K562 (cell line): ENCODE data around the gene PACSIN2. TPM values are rescaled to one million over a fixed set of nuclear protein-coding genes. Genes with fewer than 3 reads are reported as not detected.

Experiments used
- CEBPB ChIP-seq: fragments of 450-650 bp; IDR thresholded peaks from 2 replicates; pipeline ENCODE4 v1.6.1; 2016; ENCODE audit warnings: missing genetic modification characterization, missing compliant biosample characterization
- CHD4 ChIP-seq: fragments of 200-600 bp; sonication (generic); IDR thresholded peaks from 3 replicates; pipeline ENCODE4 v1.6.1; 2012; ENCODE audit warnings: low read depth, mild to moderate bottlenecking, mixed read lengths, low read length, inconsistent platforms; ENCODE audit not compliant: insufficient read depth, insufficient replicate concordance, poor library complexity, severe bottlenecking
- CSDE1 ChIP-seq, 2 experiments: fragments of 450-650 bp; IDR thresholded peaks; 2 replicates each; pipeline ENCODE4 v1.6.1; 2016; ENCODE audit warnings: mild to moderate bottlenecking in 1 of 2
- MEF2D ChIP-seq: conservative IDR thresholded peaks from 2 replicates; pipeline ENCODE4 v1.6.1; 2016; ENCODE audit warnings: low read depth, missing genetic modification characterization, missing compliant biosample characterization
- MLLT1 ChIP-seq, 2 experiments: fragments of 450-650 bp; IDR thresholded peaks; 2 replicates each; pipeline ENCODE4 v1.6.1; 2016
- NELFE ChIP-seq: IDR thresholded peaks from 2 replicates; pipeline ENCODE4 v1.6.1; 2011; ENCODE audit warnings: mild to moderate bottlenecking; ENCODE audit not compliant: insufficient read depth, insufficient read length
- POLR2AphosphoS2 ChIP-seq: IDR thresholded peaks from 2 replicates; pipeline ENCODE4 v1.6.1; 2012; ENCODE audit warnings: low read length, improper control_type of control experiment
- RCOR1 ChIP-seq, 2 experiments: IDR thresholded peaks; 2 replicates each; pipeline ENCODE4 v1.6.1; 2012; ENCODE audit warnings: low read depth in 2 of 2, low read length in 2 of 2, borderline replicate concordance in 1 of 2, improper control_type of control experiment in 1 of 2
- TBP ChIP-seq: optimal IDR thresholded peaks from 2 replicates; pipeline ENCODE3; 2011; ENCODE audit warnings: low read depth, low read length, improper control_type of control experiment
- ZBTB34 ChIP-seq: fragments of 250-450 bp; sonication (Bioruptor Pico); IDR thresholded peaks from 2 replicates; pipeline ENCODE4 v1.8.0; 2021; ENCODE audit warnings: mild to moderate bottlenecking, moderate library complexity
- ZBTB8A ChIP-seq: fragments of 450-650 bp; IDR thresholded peaks from 2 replicates; pipeline ENCODE4 v1.6.1; 2018; ENCODE audit warnings: mild to moderate bottlenecking, moderate library complexity; ENCODE audit not compliant: partially characterized antibody
- ZFP91 ChIP-seq: sonication (generic); formaldehyde crosslinking; IDR thresholded peaks from 2 replicates; pipeline ENCODE4 v1.8.0; 2022; ENCODE audit warnings: mild to moderate bottlenecking, missing genetic modification reagents
- ZNF143 ChIP-seq: sonication (generic); formaldehyde crosslinking; IDR thresholded peaks from 2 replicates; pipeline ENCODE4 v1.9.0; 2022; ENCODE audit warnings: mild to moderate bottlenecking, missing genetic modification reagents
- ZNF24 ChIP-seq: fragments of 450-650 bp; IDR thresholded peaks from 2 replicates; pipeline ENCODE4 v1.6.1; 2016
- ZNF274 ChIP-seq: IDR thresholded peaks from 2 replicates; pipeline ENCODE4 v1.6.1; 2011; ENCODE audit warnings: low read depth, mild to moderate bottlenecking, low read length, moderate library complexity, borderline replicate concordance
- ZNF507 ChIP-seq: conservative IDR thresholded peaks from 2 replicates; pipeline ENCODE4 v1.6.1; 2017; ENCODE audit warnings: missing genetic modification characterization, missing compliant biosample characterization
- ZNF830 ChIP-seq: fragments of 250-450 bp; sonication (Bioruptor Pico); IDR thresholded peaks from 2 replicates; pipeline ENCODE4 v1.5.0; 2021; ENCODE audit warnings: mild to moderate bottlenecking
- polyA plus RNA-seq, 8 experiments: library from polyadenylated mRNA; depleted of rRNA in 4 of 8; stranded (reverse) in 5 of 8; unstranded in 3 of 8; fragments of >200 nt; fragmentation: Nextera tagmentation in 2 of 8; fragmentation: Illumina TruSeq in 1 of 8; extraction: Ambion mirVana in 2 of 8; extraction: Trizol in 1 of 8; gene quantifications; 2 replicates each; pipeline versions ENCODE4 v1.2.1 to v1.2.3, GENCODE V29; 2011 to 2014; ENCODE audit warnings: inconsistent platforms in 1 of 8, missing spikeins in 1 of 8
- total RNA-seq, 7 experiments: library from RNA; depleted of rRNA in 6 of 7; stranded (reverse); fragments of >200 nt in 6 of 7; fragmentation: Illumina TruSeq in 2 of 7; extraction: Trizol in 2 of 7; gene quantifications; 2 replicates each; pipeline versions ENCODE4 v1.2.1 to v1.2.3, GENCODE V29; 2011 to 2021; ENCODE audit warnings: low replicate concordance in 1 of 7
- TF ChIP-seq, protein P1 (sequence below): fragments of 150-350 bp; IDR thresholded peaks from 2 replicates; pipeline ENCODE4 v1.6.1; 2014; ENCODE audit warnings: low read depth, mild to moderate bottlenecking, low read length, borderline replicate concordance
- TF ChIP-seq, protein P2 (sequence below): sonication (generic); formaldehyde crosslinking; IDR thresholded peaks from 2 replicates; pipeline ENCODE4 v1.5.0; 2020; ENCODE audit warnings: missing genetic modification reagents

PACSIN2 gene
- total and polyA plus RNA-seq, 9 of the 15 experiments (the other 6 are each of a cell fraction or from before 2014, with no cell fraction given): 0.45 to 45.1 (median 23.9) TPM

DNA sequence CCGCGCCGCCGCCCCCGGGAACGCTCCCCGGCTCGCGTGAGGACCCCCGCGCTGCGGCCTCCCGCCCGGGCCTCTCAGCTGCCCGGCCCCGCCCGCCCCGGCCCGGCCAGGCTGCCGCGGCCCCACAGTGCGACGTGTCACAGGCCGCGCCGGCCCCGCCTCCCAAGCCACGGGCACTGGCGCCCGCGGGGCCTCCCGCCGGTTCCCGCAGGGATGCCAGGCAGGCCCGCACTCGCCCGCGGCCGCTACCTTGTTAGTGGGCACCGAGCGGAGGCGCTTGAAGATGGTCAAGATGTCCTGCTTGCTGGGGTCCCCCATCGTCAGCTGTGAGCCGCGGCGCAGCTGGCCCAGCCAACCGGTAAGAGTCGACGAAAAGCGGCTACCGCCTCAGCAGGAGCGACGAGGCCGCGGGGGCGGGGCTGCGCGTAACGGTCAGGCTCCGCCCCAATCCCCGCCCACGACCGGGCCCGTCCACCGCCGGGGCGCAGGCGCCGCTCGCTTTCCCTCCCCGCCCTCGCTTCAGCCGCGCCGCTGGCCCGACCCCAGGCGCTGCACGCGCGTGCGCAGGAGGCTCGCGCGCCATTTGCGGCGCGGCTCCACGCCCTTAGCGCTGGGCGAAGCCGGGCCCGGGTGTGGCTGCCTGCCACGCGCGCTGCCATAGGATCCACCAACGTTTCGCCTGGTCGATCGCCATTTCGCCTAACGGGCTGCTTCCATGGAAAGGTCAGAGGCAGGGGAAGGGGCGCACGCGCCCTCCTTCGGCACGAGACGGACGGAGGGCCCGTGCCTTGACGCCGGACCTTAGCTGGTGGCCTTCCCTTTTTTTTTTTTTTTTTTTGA lies 157.9 kb downstream of the PACSIN2 start, which contains the start of gene ARFGAP3 (continued):
- TF ChIP-seq MLLT1 (IDR thresholded peaks at IDR 0.05) (peak in 1 of 2 experiments; percentile 92; a peak in 2 of 4 replicates), ZBTB34 (CRISPR knock-in tag) (no peak), ZNF274 (no peak), TBP (peak; percentile 33), RCOR1 (IDR thresholded peaks at IDR 0.05; ENCODE audit: borderline replicate concordance in 1 of 2, low read depth in 2 of 2, low read length in 2 of 2) (no peak), CEBPB (tag) (no peak), NELFE (no peak), CHD4 (no peak), MEF2D (tag) (no peak), ZFP91 (CRISPR knock-in tag) (no peak), POLR2AphosphoS2 (no peak), ZNF143 (CRISPR knock-in tag) (no peak), ZBTB8A (no peak), ZNF24 (peak; percentile 44; the same call in 1 of the 2 replicates), CSDE1 (IDR thresholded peaks at IDR 0.05) (no peak), ZNF507 (tag) (no peak), ZNF830 (CRISPR knock-in tag) (no peak)
- TF ChIP-seq, protein P1, sequence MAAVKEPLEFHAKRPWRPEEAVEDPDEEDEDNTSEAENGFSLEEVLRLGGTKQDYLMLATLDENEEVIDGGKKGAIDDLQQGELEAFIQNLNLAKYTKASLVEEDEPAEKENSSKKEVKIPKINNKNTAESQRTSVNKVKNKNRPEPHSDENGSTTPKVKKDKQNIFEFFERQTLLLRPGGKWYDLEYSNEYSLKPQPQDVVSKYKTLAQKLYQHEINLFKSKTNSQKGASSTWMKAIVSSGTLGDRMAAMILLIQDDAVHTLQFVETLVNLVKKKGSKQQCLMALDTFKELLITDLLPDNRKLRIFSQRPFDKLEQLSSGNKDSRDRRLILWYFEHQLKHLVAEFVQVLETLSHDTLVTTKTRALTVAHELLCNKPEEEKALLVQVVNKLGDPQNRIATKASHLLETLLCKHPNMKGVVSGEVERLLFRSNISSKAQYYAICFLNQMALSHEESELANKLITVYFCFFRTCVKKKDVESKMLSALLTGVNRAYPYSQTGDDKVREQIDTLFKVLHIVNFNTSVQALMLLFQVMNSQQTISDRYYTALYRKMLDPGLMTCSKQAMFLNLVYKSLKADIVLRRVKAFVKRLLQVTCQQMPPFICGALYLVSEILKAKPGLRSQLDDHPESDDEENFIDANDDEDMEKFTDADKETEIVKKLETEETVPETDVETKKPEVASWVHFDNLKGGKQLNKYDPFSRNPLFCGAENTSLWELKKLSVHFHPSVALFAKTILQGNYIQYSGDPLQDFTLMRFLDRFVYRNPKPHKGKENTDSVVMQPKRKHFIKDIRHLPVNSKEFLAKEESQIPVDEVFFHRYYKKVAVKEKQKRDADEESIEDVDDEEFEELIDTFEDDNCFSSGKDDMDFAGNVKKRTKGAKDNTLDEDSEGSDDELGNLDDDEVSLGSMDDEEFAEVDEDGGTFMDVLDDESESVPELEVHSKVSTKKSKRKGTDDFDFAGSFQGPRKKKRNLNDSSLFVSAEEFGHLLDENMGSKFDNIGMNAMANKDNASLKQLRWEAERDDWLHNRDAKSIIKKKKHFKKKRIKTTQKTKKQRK: no peak
- TF ChIP-seq, protein P2, sequence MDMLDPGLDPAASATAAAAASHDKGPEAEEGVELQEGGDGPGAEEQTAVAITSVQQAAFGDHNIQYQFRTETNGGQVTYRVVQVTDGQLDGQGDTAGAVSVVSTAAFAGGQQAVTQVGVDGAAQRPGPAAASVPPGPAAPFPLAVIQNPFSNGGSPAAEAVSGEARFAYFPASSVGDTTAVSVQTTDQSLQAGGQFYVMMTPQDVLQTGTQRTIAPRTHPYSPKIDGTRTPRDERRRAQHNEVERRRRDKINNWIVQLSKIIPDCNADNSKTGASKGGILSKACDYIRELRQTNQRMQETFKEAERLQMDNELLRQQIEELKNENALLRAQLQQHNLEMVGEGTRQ (CRISPR knock-in tag): no peak
